NB4 (cell line): ENCODE measurements around the gene IFNLR1.
A peak's percentile ranks its signal among the peaks of the same experiment; 100 is the strongest.

Source experiments
- DNase-seq: peaks from one replicate; pipeline ENCODE4 v3.0.0; 2010; ENCODE audit warnings: low read depth
- H3K4me3 ChIP-seq: one replicate; pipeline ENCODE4 v1.5.1; 2011; ENCODE audit warnings: mild to moderate bottlenecking, low read depth, low read length, moderate library complexity
- MYC ChIP-seq: IDR thresholded peaks from 2 replicates; pipeline ENCODE4 v1.6.1; 2011; ENCODE audit warnings: low read depth, low read length
- POLR2A ChIP-seq: IDR thresholded peaks from 2 replicates; pipeline ENCODE4 v1.6.1; 2011; ENCODE audit warnings: mild to moderate bottlenecking; ENCODE audit not compliant: insufficient read length; ENCODE audit errors: extremely low read depth
- TF ChIP-seq, protein P1 (sequence below): IDR thresholded peaks from one replicate; pipeline ENCODE4 v1.5.1; 2012; ENCODE audit warnings: low read depth, low read length
- TF ChIP-seq, protein P2 (sequence below): IDR thresholded peaks from 2 replicates; pipeline ENCODE4 v1.6.1; 2011; ENCODE audit warnings: low read depth, low read length

IFNLR1 gene

DNA sequence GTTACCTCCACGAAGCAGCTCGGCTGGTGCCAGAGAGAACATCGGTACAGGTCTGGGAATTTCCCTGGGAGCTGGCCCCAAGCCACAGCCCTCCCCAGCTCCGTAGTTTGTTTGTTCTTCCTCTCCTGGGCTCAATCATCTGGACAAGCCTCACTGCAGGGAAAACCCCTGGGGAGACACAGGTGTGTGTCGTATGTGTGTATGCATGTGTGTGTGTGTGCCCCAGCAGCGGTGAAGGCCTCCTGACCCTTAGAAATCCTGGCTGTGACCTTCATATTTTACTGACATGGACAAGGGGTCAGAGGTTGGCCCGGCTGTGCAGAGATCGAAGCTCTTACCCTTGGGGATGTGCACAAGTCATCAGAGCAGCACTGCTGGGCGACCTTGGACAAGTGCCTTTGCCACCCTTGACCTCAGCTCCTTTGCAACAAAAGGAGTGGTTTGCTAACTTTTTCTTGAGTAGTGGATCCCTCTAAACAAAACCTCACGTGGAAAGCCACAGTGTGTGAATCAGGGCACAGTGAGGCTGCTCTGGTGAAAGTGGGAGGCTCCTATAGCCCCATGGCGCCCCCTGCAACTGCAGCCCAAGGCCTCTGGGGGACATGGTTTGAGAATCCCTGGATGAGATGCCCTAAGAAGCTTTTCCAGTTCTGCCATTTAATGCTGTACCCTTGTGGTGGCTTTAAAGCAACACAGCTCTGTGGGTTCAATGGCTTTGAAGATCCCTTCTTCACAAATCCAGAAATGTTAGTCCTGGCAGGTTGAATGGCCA is 31.9 kb downstream of the IFNLR1 start:
- TF ChIP-seq, protein P1, sequence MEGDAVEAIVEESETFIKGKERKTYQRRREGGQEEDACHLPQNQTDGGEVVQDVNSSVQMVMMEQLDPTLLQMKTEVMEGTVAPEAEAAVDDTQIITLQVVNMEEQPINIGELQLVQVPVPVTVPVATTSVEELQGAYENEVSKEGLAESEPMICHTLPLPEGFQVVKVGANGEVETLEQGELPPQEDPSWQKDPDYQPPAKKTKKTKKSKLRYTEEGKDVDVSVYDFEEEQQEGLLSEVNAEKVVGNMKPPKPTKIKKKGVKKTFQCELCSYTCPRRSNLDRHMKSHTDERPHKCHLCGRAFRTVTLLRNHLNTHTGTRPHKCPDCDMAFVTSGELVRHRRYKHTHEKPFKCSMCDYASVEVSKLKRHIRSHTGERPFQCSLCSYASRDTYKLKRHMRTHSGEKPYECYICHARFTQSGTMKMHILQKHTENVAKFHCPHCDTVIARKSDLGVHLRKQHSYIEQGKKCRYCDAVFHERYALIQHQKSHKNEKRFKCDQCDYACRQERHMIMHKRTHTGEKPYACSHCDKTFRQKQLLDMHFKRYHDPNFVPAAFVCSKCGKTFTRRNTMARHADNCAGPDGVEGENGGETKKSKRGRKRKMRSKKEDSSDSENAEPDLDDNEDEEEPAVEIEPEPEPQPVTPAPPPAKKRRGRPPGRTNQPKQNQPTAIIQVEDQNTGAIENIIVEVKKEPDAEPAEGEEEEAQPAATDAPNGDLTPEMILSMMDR, result peak; percentile 41
- TF ChIP-seq, protein P2, sequence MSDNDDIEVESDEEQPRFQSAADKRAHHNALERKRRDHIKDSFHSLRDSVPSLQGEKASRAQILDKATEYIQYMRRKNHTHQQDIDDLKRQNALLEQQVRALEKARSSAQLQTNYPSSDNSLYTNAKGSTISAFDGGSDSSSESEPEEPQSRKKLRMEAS, result no peak
- no peak overlapping the region for H3K4me3 ChIP-seq
- DNase-seq, result peak; percentile 19

DNA sequence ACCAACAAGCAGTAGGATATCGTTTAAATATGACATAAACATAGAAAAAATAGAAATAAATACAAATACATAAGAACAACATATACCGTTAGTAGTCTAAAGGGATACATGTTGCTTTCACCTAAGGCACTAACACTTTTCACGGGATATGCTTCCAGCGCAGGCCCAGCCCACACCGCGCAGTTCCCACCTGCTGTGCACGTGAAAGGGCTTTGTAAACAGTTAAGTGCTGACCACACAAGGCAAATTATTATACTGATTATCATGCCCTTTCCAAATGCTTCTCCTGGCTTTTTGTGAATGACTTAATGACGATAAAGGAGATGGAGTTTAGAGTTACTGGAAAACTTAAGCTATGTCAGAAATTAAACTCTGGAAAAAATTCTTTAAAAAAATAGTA is 32.9 kb downstream of the IFNLR1 start:
- H3K4me3 ChIP-seq, result no peak overlapping the region
- DNase-seq, result no peak
- TF ChIP-seq, protein P1, result no peak
- TF ChIP-seq MYC, result no peak
- no peak for TF ChIP-seq POLR2A
- TF ChIP-seq, protein P2, result no peak

DNA sequence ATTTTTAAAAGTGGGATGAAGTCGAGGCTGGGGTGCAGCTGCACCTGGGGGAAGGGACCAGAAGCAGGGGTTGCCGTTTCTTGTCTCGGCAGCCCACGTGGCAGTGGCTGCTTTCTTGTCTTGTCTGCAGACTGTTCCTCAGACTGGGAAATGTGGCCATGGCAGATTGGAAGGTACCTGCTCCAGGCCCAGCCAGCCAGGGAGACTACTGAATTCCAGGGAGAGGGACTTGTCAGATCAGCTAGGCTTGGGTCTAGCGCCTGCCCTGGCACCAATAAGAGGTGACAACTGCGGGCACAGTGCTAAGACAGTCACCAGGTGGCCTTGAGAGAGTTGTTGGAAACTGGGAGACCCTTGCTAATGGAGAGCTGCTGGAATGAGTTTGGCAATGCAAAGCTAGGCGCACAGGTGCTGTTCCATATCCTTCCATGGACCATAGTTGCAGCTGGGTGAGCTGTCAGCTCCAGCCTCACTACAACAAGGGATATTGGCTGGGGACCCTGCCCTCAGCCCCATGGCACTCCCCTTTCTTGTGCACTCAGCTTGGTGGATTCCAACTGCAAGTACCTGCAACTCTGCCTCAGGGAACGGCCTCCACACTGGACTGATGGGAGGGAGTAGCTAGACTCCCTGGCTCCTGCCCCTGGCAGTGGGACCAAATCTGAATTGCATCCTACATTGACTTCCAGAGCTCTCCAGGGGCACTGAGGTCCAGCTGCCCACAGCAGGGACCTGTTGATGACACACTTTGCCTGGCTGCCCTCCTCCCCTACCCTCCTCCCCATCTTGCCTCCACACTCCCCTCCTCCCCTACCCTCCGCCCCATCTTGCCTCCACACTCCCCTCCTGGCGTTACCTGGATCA is 34.2 kb downstream of the IFNLR1 start:
- no peak for TF ChIP-seq MYC
- TF ChIP-seq, protein P1, result no peak
- TF ChIP-seq, protein P2, result no peak
- no peak for TF ChIP-seq POLR2A
- no peak for DNase-seq
- no peak overlapping the region for H3K4me3 ChIP-seq

DNA sequence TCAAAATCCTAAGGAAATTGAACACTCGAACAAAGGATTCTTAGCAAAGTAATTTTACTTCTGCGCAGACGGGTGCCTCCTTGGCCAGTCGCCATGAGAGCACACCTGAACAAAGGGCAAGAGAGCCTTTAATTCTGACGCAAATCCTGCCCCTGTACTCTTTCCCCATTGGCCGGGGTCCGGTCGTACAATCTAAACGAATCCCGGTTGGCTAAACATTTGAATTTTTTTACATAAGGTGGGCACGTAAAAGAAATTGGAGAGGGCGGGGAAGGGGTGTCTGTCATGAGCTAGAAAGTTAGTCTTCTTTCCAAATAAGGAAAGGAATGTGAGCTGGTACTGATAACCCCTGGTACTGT is 35.9 kb downstream of the IFNLR1 start:
- no peak overlapping the region for H3K4me3 ChIP-seq
- TF ChIP-seq MYC, result no peak
- no peak for DNase-seq

DNA sequence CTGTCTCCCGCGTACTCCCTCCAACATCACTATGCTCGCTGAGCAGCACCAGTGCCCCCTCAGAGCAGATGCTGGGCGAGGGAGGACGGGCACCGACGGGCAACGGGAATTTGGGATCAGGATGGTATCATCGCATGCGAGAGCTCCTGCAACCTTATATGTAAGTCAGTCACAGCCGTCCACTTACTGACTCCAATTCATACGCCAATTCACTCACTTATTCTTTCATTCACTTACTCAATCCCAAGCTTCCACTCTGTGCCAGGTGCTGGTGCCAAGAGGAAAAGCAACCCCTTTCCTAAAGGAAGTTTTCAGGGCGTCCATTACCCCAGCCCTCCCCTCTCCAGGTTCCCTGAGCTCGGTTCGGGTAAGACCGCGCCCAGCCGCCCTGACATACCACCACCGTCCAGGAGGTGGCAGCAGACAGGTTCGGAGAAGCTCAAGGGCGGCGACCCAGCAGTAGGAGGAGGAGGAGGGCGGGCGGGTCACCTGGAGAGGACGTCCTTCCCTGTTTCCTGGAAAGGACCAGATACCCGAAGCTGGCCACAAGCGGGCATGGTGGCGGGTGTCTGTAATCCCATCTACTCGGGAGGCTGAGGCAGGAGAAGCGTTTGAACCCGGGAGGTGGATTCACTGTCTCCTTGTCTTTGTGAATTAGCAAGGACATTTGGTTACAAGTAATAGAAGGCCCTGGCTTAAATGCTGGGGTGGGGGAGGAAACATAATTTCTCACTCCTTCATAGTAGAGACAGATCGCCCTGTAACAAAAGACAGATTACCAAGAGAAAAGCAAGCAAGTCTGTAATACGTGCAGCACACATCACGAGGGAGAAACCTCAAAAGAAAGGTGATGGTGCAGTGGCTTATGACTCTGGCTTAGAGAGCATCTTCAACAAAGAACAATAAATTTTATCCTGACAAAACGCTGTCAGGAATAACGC is 36.6 kb downstream of the IFNLR1 start:
- TF ChIP-seq, protein P1, result peak; percentile 68
- TF ChIP-seq POLR2A, result no peak
- peak; percentile 73 for DNase-seq
- H3K4me3 ChIP-seq, result no peak overlapping the region

DNA sequence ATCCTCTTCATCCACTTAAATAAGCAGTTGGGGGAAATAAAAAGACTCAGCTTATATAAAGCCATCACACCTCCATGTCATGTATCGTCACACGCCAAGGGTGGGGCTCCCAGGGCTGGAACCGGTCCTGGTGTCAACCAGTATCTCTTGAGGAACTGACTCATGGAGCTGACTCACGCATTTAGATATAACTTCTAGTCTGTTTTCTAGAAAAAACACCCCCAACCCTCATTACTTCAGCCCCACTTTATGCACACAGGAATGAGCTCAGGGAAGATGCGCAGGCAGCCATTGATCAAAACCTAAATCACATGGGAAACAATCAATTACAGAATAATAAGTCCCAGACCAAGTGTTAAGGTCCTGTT is 37.2 kb downstream of the IFNLR1 start:
- TF ChIP-seq, protein P2, result no peak
- TF ChIP-seq MYC, result no peak
- TF ChIP-seq, protein P1, result no peak
- TF ChIP-seq POLR2A, result no peak
- H3K4me3 ChIP-seq, result no peak overlapping the region
- DNase-seq, result peak; percentile 44
